Left lobe of liver (tissue), 2 donors: ENCODE data around the gene BAG3. TPM values are rescaled to one million over a fixed set of nuclear protein-coding genes. Genes with fewer than 3 reads are reported as not detected.
A peak's percentile ranks its signal among the peaks of the same experiment; 100 is the strongest.
"Not testable (repeated sequence)": the region's sequence is repeated elsewhere in the genome, so short reads cannot be mapped to it uniquely, and the experiment has no call there.

Source experiments
- ATAC-seq: fragments of 200-7000 bp; cut with Tn5 transposase; one replicate; pipeline ENCODE4 v1.9.1; 2020; ENCODE audit warnings: mild to moderate bottlenecking, moderate library complexity
- DNase-seq: peaks from one replicate; pipeline ENCODE4 v3.0.0-alpha.2; 2020; ENCODE audit warnings: low spot score
- total RNA-seq: library from RNA; stranded (reverse); gene quantifications from one replicate; pipeline ENCODE4 v1.2.1, GENCODE V29; 2021
- donor health status: DM: no; HTN: no; CAD: no; lungs with moderate emphysema.
- donor health status: DM: no; HTN: yes; CAD: no.

BAG3 gene
- 11.3 TPM for total RNA-seq

DNA sequence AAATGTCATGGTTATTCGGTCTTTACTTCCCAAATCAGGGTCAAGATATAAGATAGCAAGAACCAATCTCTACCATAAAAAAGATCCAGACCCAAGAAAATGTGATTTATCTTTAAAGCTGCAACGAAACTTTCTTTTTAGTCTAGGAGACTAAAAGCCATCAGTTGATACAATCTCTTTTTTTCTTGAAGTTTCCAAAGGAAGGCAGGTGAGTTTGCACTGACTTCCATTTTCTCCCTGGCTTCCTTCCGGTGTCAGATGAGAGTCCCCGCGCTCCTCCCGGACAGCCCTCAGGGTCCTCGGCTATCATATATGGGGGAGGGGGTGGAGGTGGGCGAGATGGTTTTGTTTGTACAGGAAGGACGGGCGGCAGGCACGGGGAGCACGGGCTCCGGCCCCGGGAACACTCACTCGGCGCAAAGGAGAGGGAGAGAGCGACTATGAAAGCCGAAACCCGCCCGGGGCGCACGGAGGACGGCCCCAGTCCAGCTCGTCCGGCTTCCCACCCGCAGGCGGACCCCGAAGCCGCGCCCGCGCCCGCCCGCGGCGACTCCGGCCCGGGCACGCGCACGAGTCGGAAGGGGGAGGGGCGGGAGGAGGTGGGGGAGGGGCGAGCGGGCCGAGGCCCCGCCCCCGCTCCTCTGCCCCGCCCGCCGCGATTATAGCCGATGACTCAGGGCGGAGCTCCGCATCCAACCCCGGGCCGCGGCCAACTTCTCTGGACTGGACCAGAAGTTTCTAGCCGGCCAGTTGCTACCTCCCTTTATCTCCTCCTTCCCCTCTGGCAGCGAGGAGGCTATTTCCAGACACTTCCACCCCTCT lies at the start of gene BAG3:
BAG3 (plus strand) TSS at position 689 of the 822 bp plus-strand sequence. CDS start 296 bp downstream, outside the sequence.
- ATAC-seq (peak; percentile 91), DNase-seq (peak; percentile 96)

DNA sequence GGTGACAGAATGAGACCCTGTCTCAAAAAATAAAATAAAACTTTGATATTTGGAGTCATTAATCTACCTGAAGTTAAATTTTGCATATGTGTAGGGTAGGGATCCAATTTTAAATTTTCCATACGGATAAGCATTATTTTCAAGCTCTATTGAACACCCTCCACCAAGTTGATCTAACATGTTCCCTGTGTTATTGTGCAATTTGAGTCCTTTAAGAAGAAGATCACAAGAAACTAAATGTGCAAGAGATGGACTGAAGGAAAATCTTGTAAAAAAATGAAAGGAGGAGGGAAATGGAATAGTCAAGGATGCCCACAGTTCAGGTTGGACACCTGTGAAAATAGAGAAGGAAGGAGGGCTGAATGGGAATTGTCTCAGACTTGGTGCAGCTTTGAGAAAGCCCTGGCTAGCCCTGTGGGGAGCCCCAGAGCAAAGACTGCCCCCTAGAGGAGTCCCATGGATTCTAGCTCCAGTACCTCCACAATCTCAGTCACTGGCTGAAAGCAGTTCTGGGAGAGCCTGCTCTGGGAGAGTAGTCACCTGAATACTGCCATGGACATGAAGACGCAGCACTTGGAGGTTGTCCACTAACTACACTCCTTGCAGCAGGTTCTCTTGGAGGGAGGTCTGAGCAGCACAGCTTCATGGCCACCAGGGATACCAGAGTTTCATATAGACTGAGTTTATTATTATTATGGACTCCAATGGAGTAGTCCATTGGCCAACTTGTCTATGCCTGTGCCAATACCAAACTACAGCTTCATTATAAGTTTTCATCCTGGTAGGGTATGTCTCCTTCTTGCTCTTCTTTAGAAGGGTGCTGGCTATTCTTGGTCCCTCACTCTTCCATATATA lies 48.7 kb upstream of the BAG3 start:
- no peak for DNase-seq

DNA sequence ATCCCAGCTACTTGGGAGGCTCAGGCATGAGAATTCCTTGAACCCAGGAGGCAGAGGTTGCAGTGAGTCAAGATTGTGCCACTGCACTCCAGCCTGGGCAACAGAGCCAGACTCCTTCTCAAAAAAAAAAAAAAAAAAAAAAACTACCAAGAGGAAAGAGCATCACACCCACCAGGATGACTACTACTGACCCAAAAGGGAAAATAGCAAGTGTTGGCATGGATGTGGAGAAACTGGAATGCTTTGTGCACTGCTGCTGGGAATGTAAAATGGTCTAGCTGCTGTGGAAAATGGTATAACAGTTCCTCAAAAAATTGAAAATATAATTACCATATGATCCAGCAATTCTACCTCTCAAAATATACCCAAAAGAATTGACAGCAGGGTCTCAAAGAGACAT lies 46.7 kb upstream of the BAG3 start:
- DNase-seq, result no peak
- no peak for ATAC-seq

More for the DNA sequence above, 48.7 kb upstream of the BAG3 start:
- peak; percentile 92 for ATAC-seq

DNA sequence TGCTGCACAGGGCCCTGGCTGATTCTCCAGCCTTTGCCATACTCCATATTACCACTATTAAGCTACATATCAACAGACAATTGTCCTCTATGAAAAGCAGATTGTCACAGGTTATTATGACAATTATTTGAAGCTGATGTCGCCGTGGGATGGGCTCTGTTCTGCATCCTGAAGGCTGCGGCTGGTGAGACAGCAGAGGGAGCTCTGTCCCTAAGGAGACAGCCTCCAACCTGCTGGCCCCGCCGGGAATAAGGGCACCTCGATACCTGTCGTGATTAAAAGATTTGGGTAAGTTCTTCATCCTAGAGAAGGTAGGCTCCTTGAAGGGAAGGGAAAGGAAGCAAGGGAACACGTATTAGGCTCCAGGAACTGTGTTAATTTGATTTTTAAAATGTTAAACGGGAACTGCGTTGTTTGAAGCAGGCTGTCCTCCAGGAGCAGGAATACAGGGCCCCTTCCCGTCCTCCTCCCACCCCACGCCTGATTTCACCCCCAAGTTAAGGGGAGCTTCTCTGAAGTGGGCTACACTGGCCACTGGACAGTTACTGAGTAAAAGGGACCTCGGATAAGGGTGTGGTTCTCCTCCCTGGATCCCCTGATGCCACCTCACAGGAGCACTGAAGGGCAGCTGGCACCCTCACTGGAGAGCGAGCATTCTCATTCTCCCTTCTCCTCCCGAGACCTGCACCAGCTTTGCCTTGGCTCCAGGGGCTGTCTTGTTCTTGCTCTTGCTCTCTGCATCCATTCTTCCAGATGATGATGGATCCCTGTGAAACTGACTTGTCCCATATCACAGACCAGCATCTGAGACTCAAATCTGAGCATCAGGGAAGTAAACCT lies 42.6 kb upstream of the BAG3 start:
- ATAC-seq (peak; percentile 99), DNase-seq (peak; percentile 55)

DNA sequence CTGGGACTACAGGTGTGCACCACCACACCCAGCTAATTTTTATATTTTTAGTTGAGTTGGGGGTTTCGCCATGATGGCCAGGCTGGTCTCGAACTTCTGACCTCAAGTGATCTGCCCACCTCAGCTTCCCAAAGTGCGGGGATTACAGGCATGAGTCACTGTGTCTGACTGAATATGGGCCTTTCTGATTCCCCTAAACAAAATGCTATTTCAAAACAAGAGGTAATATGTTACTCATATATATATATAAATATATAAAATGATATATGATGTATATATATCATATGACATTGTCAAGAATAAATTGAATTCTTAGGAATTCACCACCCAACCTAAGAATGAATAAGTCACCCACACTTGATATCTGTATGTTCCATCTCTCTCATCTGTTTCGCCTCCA lies 41.7 kb upstream of the BAG3 start:
- no peak for ATAC-seq
- no peak for DNase-seq

DNA sequence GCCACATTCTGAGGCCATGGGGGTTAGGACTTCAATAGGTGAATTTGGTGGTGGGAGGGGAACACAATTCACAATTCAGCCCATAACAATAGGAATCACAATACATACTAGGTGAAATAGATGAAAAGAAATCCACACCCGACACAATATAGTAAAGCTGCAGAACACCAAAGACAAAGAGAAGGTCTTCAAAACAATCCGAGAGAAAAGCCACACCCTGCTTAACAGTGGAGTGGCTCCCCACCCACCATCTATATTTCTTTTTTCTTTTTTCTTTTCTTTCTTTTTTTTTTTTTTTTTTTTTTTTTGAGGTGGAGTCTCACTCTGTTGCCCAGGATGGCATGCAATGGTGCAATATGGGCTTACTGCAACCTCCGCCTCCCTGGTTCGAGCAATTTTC lies 39.7 kb upstream of the BAG3 start:
- no peak for ATAC-seq
- no peak for DNase-seq

DNA sequence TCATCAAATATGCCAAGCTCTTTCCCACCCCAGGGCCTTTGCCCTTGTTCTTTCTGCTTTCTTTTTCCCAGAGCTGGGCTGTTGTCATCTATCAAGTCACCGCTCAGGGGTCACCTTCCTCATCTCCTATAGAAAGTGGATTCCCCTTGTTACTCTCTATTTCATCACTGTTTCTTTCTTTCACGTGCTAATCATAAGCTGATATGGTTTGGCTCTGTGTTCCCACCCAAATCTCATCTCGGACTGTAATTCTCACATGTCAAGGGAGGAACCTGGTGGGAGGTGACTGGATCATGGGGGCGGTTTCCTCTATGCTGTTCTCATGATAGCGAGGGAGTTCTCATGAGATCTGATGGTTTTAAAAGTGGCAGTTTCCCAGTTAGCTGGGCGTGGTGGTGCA lies 37.4 kb upstream of the BAG3 start:
- ATAC-seq (no peak), DNase-seq (no peak)

DNA sequence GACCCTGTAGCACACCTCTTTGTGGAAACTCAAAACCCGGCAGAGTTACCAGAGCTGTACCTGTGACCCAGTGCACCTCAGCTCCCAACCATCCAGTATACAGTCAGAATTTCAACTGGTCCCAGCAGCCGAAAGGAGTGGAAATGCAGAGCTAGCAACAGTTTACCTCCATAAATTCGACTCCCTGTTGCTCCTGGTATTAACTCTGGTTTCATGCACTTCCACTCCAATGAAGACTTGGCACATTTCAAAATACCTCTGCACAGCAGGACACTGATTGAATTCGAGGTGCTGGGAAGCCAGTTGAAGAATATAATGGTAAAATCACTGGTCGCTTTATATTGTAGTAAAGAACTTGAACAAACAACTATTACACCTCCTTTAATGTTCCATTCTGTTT lies 36.5 kb upstream of the BAG3 start:
- DNase-seq (no peak), ATAC-seq (no peak)

DNA sequence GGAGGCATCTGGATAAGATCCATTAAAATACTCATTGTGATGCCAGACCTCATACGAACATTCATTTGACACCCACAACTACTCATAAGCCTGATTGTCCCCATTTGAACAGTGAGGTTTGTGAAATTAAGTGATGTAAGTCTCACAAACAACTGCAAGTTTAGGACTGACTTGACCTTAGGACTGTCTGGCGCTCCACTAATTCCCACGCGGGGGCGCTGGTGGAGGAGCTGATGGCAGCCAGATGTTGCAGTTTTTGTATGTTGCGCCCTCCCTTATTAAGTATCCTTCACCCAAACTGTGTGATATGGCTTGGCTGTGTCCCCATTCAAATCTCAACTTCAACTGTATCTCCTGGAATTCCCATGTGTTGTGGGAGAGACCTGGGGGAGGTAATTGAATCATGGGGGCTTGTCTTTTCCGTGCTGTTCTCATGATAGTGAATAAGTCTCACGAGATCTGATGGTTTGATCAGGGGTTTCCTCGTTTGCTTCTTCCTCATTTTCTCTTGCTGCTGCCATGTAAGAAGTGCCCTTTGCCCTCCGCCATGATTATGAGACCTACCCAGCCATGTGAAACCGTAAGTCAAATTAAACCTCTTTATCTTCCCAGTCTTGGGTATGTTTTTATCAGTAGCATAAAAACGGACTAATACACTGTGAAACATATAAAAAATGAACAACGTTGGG lies 34.2 kb upstream of the BAG3 start:
- ATAC-seq (peak; percentile 74), DNase-seq (no peak)

DNA sequence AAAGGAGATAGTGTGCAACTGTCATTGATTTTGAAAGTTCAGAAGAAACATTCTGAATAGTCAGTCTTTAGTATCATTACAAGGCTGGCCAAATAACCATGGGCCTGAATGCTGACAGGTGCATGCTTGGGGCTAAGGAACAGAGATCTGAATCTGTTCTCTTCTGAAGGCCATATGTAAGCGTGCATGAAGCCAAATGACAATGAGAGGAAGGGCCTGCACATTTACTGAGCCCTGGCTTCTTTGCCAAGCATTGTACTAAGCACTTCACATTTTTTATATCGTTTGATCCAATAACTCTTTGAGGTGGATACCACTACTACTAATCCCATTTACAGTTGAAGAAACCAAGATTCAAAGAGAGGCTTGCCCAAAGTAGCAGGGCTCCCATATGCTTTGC lies 32.0 kb upstream of the BAG3 start:
- DNase-seq, result no peak
- ATAC-seq, result no peak

DNA sequence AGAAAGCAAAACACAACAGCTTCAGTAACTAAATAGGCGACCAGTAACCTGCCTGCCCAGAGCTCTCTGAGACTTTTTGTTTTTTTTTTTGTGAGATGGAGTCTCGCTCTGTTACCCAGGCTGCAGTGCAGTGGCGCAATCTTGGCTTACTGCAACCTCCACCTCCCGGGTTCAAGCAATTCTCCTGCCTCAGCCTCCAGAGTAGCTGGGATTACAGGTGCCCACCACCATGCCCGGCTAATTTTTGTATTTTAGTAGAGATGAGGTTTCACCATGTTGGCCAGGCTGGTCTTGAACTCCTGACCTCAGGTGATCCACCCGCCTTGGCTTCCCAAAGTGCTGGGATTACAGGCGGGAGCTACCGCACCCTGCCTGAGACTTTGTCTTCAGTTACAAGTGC lies 31.4 kb upstream of the BAG3 start:
- ATAC-seq, DNase-seq: not testable (repeated sequence)

DNA sequence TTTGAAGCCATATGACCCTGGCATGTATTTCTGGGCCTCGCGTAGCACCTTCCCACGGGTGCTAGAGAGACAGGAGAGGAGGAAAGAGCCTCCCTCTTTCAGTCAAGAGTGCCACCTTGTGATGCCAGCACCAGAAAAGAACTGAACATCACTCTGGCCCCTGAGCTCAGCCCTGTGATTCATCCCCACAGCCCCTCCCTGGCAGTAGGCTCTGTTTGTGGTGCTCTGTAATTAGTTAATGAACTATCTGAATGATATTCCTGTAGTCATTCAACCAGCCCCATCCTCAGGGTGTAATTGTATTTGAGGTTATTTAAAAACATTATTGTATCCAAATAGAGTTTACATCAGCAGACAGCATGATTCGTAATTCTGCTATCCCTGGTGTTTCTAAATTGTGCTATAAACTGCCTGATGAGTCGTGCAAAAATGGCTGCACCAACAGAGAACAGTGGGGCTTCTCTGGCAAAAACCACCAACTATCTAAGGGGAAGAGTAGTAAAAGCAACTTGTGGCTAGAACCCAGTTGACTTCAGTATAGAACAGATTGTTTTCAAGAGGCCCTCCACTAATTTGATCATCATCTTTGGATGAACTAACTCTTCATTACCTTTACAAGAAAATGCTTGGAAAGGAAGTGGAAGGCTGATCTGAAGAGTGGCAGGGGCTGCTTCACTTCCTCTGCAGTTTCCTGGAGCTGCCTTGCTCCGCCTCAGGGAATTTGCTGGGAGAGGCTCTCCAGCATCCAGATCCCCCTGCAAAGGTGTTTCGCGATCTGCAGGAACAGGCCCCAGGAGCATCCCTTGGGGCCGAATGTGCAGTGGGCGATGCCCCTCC lies 30.7 kb upstream of the BAG3 start:
- no peak for DNase-seq
- no peak for ATAC-seq

DNA sequence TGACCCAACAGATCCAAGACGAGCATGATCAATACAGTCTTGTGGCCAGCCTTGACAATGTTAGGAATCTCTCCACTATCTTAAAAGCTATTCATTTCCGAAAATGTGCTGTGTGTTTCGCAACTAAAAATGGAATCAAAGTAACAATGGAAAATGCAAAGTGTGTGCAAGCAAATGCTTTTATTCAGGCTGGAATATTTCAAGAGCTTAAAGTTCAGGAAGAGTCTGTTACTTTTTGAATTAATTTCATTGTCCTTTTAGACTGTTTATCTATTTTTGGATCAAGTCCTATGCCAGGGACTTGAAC lies 30.1 kb upstream of the BAG3 start:
- DNase-seq (no peak), ATAC-seq (no peak)

DNA sequence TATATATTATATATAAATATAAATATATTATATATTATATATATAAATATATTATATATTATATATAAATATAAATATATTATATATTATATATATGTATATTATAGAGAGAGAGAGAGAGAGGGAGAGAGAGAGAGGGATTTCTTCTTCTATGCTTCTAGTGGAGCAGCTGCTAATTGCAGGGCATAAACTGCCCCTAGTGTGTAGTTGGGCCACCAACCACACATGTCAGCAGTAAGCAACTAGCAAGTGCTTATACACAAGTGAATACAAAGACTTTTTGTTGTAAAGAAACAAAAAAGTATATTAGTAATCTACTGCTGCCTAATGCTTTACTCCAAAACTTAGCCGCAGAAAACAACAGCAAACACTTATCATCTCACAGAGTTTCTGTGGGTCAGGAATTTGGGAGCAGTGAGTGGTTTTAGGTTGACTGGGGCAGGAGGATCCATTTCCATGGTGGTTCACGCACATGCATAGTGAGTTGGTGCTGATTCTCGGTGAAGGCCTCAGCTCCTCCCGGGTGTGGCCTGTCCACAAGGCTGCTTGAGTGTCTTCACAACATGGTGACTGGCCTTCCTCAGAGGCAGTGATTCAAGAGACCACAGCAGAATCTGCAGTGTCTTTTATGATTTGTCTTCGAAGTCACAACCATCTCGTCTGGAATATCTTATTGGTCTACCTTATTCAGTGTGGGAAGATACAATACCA lies 25.5 kb upstream of the BAG3 start:
- ATAC-seq (no peak), DNase-seq (no peak)

DNA sequence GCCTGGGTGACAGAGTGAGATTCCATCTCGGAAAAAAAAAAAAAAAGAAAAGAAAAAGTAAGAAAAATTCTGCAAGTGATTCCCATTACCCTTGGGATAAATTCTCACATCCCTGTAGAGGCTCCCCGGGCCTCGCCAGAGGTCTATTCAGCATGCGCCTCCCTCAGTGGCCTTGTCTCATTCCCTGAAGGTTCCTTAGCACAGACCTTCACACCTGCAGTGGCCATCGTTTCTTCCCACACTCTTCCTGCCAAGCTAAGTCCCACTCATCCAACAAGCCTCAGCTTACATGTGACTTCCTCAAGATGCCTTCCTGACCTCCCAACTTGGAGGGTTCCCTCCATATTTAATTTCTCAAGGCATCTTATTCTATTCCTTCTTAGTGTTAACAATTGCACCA lies 20.9 kb upstream of the BAG3 start:
- ATAC-seq, result no peak
- no peak for DNase-seq

DNA sequence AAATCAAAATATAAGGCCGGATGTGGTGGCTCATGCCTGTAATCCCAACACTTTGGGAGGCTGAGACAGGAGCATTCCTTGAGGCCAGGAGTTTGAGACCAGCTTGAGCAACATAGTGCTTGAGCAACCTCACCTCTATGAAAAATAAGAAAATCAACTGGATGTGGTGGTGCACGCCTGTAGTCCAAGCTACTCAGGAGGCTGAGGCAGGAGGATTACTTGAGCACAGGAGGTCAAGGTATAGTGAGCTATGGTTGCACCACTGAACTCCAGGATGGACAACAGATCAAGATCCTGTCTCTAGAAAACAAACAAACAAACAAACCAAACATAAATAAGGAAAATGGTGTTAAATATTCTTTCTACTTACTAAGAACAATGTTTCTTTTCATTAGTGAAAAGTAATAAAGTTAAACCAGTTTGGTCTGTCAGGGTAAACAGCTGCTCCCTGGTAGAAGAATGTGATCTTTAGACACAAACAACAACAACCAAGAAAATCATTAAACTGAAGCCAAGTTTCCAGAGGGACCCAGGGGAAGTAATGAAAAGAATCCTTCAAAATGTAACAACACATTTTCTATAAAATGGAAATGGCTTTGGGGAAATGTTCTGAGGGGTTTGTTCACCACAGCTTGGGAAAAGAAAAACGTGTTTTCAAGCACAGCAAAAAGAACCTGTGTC lies 17.5 kb upstream of the BAG3 start:
- ATAC-seq (no peak), DNase-seq (no peak)

DNA sequence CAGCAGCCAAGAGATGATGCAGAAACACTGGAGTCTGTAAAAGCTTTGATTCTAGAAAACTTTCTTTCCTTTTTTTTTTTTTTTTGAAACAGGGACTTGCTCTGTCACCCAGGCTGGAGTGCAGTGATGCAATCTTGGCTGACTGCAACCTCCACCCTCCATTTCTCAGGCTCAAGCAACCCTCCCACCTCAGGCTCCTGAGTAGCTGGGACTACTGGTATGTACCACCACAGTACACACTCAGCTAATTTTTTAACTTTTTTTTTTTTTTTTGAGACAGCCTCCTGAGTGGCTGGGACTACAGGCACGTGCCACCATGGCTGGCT lies 17.0 kb upstream of the BAG3 start:
- DNase-seq (no peak), ATAC-seq (peak; percentile 38)

DNA sequence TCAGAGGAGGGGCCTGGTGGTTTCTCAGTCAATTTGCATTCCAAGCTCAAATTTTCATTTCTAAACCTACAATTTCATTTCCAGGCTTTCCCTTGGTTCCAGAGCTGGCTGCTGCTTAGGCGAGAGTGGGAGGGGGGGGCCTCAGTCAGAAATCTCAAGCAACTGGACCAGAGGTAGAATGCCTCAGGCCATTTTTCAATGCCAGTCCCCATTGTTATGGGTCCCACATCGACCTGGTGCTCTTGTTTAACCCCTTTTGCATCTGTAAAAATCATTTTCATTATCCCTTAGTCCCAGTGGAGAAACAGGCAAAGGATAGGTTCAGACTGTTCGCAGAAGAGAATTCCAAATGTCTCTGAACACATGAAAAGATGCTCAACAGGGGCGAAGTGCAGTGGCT lies 13.5 kb upstream of the BAG3 start:
- no peak for ATAC-seq
- no peak for DNase-seq

DNA sequence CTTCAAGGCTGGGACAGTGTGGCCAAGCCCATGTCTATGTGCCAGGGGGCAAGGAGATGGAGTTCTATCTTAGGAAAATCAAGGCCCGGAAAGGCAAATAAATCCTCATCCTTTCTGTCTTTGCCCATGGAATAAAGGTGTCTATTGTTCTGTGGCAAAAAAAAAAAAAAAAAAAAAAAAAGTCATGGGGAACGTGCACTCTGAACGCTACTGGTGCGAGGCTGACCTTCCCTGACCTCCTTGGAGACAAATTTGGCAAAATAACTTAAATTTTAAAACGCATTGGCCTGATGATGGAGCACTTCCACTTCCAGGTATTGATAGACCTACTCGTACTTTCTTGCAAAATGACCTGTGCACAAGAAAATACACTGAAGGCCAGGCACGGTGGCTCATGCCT lies 12.2 kb upstream of the BAG3 start:
- DNase-seq, result no peak
- ATAC-seq, result no peak
